BJ (cell line): ENCODE measurements around the gene RIC1. TPM values are rescaled to one million over a fixed set of nuclear protein-coding genes. Genes with fewer than 3 reads are reported as not detected.
"Not testable (repeated sequence)": the region's sequence is repeated elsewhere in the genome, so short reads cannot be mapped to it uniquely, and the experiment has no call there.

Experiments
- CTCF ChIA-PET: fragments of 350-600 bp; formaldehyde crosslinking; extraction: SDS; loops from one replicate; lab custom pipeline; 2021; ENCODE audit warnings: antibody characterized with exemption, inconsistent platforms; lab: Yijun Ruan, JAX
- POLR2A ChIA-PET: fragments of 300-600 bp; sonication (Branson Sonifier 250); formaldehyde crosslinking; extraction: SDS; loops from one replicate; lab custom pipeline; 2021; ENCODE audit warnings: antibody characterized with exemption; lab: Charles Lee
- DNase-seq: peaks from one replicate; pipeline ENCODE4 v3.0.0-alpha.2; 2011; ENCODE audit warnings: low read depth
- H3K27me3 ChIP-seq: 2 replicates; pipeline ENCODE4 v1.6.0; 2011; ENCODE audit warnings: low read length; ENCODE audit not compliant: control insufficient read depth, insufficient read depth
- H3K36me3 ChIP-seq: 2 replicates; pipeline ENCODE4 v1.5.1; 2011; ENCODE audit warnings: low read length; ENCODE audit not compliant: control insufficient read depth, insufficient read depth
- H3K4me3 ChIP-seq: 2 replicates; pipeline ENCODE4 v1.5.1; 2011; ENCODE audit warnings: low read depth, mild to moderate bottlenecking, control low read depth, low read length
- CTCF ChIP-seq: IDR thresholded peaks from 2 replicates; pipeline ENCODE4 v1.5.1; 2011; ENCODE audit warnings: low read depth, mild to moderate bottlenecking, control low read depth, inconsistent platforms, low read length, moderate library complexity; ENCODE audit not compliant: insufficient read depth
- polyA plus RNA-seq: library from polyadenylated mRNA; depleted of rRNA; stranded (reverse); fragments of >200 nt; gene quantifications from 2 replicates; pipeline ENCODE4 v1.2.3, GENCODE V29; 2011

RIC1 gene
- polyA plus RNA-seq, 1 experiment = 52.3 TPM

- no peak for TF ChIP-seq CTCF
- Histone ChIP-seq H3K36me3 (no peaks in the 10 kb centered on the region), H3K4me3 (no peak overlapping the region), H3K27me3 (no peaks in the 10 kb centered on the region)
- ChIA-PET CTCF (interaction anchor here (1.4 to 3.9 kb wide), 2 partner anchors 20 to 33 kb away, joined by 3 to 17 read pairs; no protein-coding TSS in a partner anchor), POLR2A (interaction anchor here (0.5 kb wide), 1 partner anchor 63 kb away, joined by 3 read pairs; no protein-coding TSS in a partner anchor)
- DNase-seq = no peak
These were observed 8.4 kb upstream of the RIC1 start for GRCh38 chr9:5620494-5620893.

GRCh38 chr9:5621327-5621726 lies 7.6 kb upstream of the RIC1 start:
- Histone ChIP-seq H3K27me3 (no peaks in the 10 kb centered on the region), H3K36me3 (no peaks in the 10 kb centered on the region), H3K4me3 (no peak overlapping the region)
- peak; percentile 49 for DNase-seq
- POLR2A ChIA-PET = interaction anchor here (0.7 kb wide), 1 partner anchor 300 kb away, joined by 3 read pairs; no protein-coding TSS in a partner anchor
- TF ChIP-seq CTCF = no peak
- CTCF ChIA-PET = interaction anchor here (1.4 to 3.9 kb wide), 2 partner anchors 20 to 34 kb away, joined by 3 to 17 read pairs; no protein-coding TSS in a partner anchor

GRCh38 chr9:5622016-5622415 lies 6.9 kb upstream of the RIC1 start:
- CTCF ChIA-PET = interaction anchor here (0.7 to 3.9 kb wide), 3 partner anchors 21 to 1715 kb away, joined by 3 to 17 read pairs (median 3); partner anchors contain the start of gene CD274
- Histone ChIP-seq H3K4me3 (no peak overlapping the region), H3K36me3 (no peaks in the 10 kb centered on the region), H3K27me3 (no peaks in the 10 kb centered on the region)
- POLR2A ChIA-PET = no interaction called here
- TF ChIP-seq CTCF = no peak
- peak; percentile 91 for DNase-seq

- POLR2A ChIA-PET = no interaction called here
- H3K27me3 ChIP-seq = no peaks in the 10 kb centered on the region
- no peaks in the 10 kb centered on the region for H3K36me3 ChIP-seq
- CTCF ChIA-PET = interaction anchor here (1.0 kb wide), 1 partner anchor 148 kb away, joined by 3 read pairs; no protein-coding TSS in a partner anchor
- no peak overlapping the region for H3K4me3 ChIP-seq
- DNase-seq = no peak
- TF ChIP-seq CTCF = no peak
These were observed 4.3 kb upstream of the RIC1 start for GRCh38 chr9:5624655-5625054.

- TF ChIP-seq CTCF = no peak
- peak; percentile 57 for DNase-seq
- Histone ChIP-seq H3K27me3 (no peaks in the 10 kb centered on the region), H3K4me3 (peak overlapping the region; percentile 63; the same call in 1 of the 2 replicates), H3K36me3 (no peaks in the 10 kb centered on the region)
- ChIA-PET CTCF (interaction anchor here (1.6 kb wide), 1 partner anchor 39 kb away, joined by 4 read pairs; no protein-coding TSS in a partner anchor), POLR2A (interaction anchor here (0.6 to 0.7 kb wide), 2 partner anchors 43 to 181 kb away, joined by 3 to 10 read pairs; no protein-coding TSS in a partner anchor)
These were observed 1.9 kb upstream of the RIC1 start for GRCh38 chr9:5626727-5627634.

GRCh38 chr9:5627686-5628085 lies 1.2 kb upstream of the RIC1 start:
- H3K27me3 ChIP-seq, DNase-seq, H3K36me3 ChIP-seq: not testable (repeated sequence)
- ChIA-PET CTCF (interaction anchor here (1.0 to 1.6 kb wide), 2 partner anchors 27 to 40 kb away, joined by 3 to 4 read pairs; no protein-coding TSS in a partner anchor), POLR2A (interaction anchor here (0.6 kb wide), 1 partner anchor 42 kb away, joined by 3 read pairs; no protein-coding TSS in a partner anchor)
- peak overlapping the region; percentile 63 for H3K4me3 ChIP-seq
